ENCODE results near the gene GLI3.

GLI3 gene

GRCh38 chr7:42022056-42022455, 215.0 kb downstream of the GLI3 start:
- DNase-seq = no peak

- no peak for DNase-seq
These were observed 215.4 kb downstream of the GLI3 start for GRCh38 chr7:42021631-42022030.

GRCh38 chr7:42020061-42020460, 216.9 kb downstream of the GLI3 start:
- DNase-seq = no peak

GRCh38 chr7:42017349-42017986, 219.5 kb downstream of the GLI3 start:
- no peak for DNase-seq

- no peak for DNase-seq
These were observed 220.5 kb downstream of the GLI3 start for GRCh38 chr7:42016517-42016916.

- DNase-seq = peak; percentile 7 to 13
These were observed 222.1 kb downstream of the GLI3 start for GRCh38 chr7:42014625-42015618.

GRCh38 chr7:42012786-42013360, 224.1 kb downstream of the GLI3 start:
- DNase-seq = no peak

GRCh38 chr7:42012313-42012712, 224.7 kb downstream of the GLI3 start:
- no peak for DNase-seq

- DNase-seq = no peak
These were observed 225.2 kb downstream of the GLI3 start for GRCh38 chr7:42011846-42012245.

GRCh38 chr7:42010751-42011150, 226.3 kb downstream of the GLI3 start:
- DNase-seq = no peak

- DNase-seq = no peak
These were observed 230.1 kb downstream of the GLI3 start for GRCh38 chr7:42006801-42007513.

- DNase-seq = no peak
These were observed 234.4 kb downstream of the GLI3 start for GRCh38 chr7:42002654-42003053.

GRCh38 chr7:41999736-42000283, 237.2 kb downstream of the GLI3 start:
- DNase-seq = no peak

GRCh38 chr7:41998041-41998440, 239.0 kb downstream of the GLI3 start:
- DNase-seq = no peak

GRCh38 chr7:41997151-41997550, 239.9 kb downstream of the GLI3 start:
- no peak for DNase-seq

- DNase-seq = no peak
These were observed 240.5 kb downstream of the GLI3 start for GRCh38 chr7:41996381-41997035.

- no peak for DNase-seq
These were observed 241.3 kb downstream of the GLI3 start for GRCh38 chr7:41995632-41996271.

GRCh38 chr7:41994746-41995110, 242.3 kb downstream of the GLI3 start:
- no peak for DNase-seq

GRCh38 chr7:41994036-41994745, 242.8 kb downstream of the GLI3 start:
- DNase-seq = no peak

- no peak for DNase-seq
These were observed 243.8 kb downstream of the GLI3 start for GRCh38 chr7:41992881-41993867.
